HG03439 (cell line): Measurements from ENCODE around the gene TNFRSF14.

Experiments
- ATAC-seq: cut with Tn5 transposase; IDR thresholded peaks from one replicate; pipeline ENCODE4 v1.9.1; 2021; ENCODE audit warnings: mild to moderate bottlenecking, moderate library complexity; ENCODE audit not compliant: unreplicated experiment

The TNFRSF14 gene

GRCh38 chr1:2597441-2598328 is 41.5 kb downstream of the TNFRSF14 start:
- ATAC-seq, result no peak

GRCh38 chr1:2598329-2598931 is 42.3 kb downstream of the TNFRSF14 start:
- no peak for ATAC-seq

- no peak for ATAC-seq
Observed at GRCh38 chr1:2601721-2602303, 45.6 kb downstream of the TNFRSF14 start.

- no peak for ATAC-seq
Observed at GRCh38 chr1:2602311-2602835, 46.2 kb downstream of the TNFRSF14 start.

- ATAC-seq, result no peak
Observed at GRCh38 chr1:2602866-2603520, 46.8 kb downstream of the TNFRSF14 start.

- no peak for ATAC-seq
Observed at GRCh38 chr1:2603521-2604155, 47.5 kb downstream of the TNFRSF14 start.

GRCh38 chr1:2604156-2604843 is 48.1 kb downstream of the TNFRSF14 start:
- ATAC-seq, result no peak

- ATAC-seq, result no peak
Observed at GRCh38 chr1:2604844-2605508, 48.8 kb downstream of the TNFRSF14 start.

GRCh38 chr1:2605509-2606395 is 49.6 kb downstream of the TNFRSF14 start:
- no peak for ATAC-seq

GRCh38 chr1:2606396-2606880 is 50.3 kb downstream of the TNFRSF14 start:
- ATAC-seq, result no peak

GRCh38 chr1:2606881-2607621 is 50.9 kb downstream of the TNFRSF14 start:
- no peak for ATAC-seq

- ATAC-seq, result no peak
Observed at GRCh38 chr1:2607641-2608091, 51.5 kb downstream of the TNFRSF14 start.

GRCh38 chr1:2609319-2610035 is 53.3 kb downstream of the TNFRSF14 start:
- no peak for ATAC-seq

- no peak for ATAC-seq
Observed at GRCh38 chr1:2610036-2610959, 54.1 kb downstream of the TNFRSF14 start.

GRCh38 chr1:2611031-2611501 is 54.9 kb downstream of the TNFRSF14 start:
- ATAC-seq, result no peak
